Duodenal mucosa (tissue), 2 donors: ENCODE results near the gene TTC32.

Experiments used
- H3K27ac ChIP-seq: one replicate; pipeline ENCODE4 v1.7.0; 2013; ENCODE audit warnings: low read depth, low read length
- H3K27me3 ChIP-seq, 2 donors: one replicate each; pipeline ENCODE4 v1.7.0; 2013; ENCODE audit warnings: low read length in 2 of 2, control low read depth in 1 of 2; ENCODE audit not compliant: insufficient read depth in 2 of 2, control insufficient read depth in 1 of 2
- H3K36me3 ChIP-seq, 2 donors: one replicate each; pipeline ENCODE4 v1.7.0; 2013; ENCODE audit warnings: low read length in 2 of 2, control low read depth in 1 of 2; ENCODE audit not compliant: insufficient read depth in 2 of 2, control insufficient read depth in 1 of 2
- H3K4me1 ChIP-seq, 2 donors: one replicate each; pipeline ENCODE4 v1.7.0; 2013; ENCODE audit warnings: low read length in 2 of 2, control low read depth in 1 of 2; ENCODE audit not compliant: insufficient read depth in 2 of 2, control insufficient read depth in 1 of 2
- H3K4me3 ChIP-seq, 2 donors: one replicate each; pipeline ENCODE4 v1.7.0; 2013; ENCODE audit warnings: low read length in 2 of 2, low read depth in 1 of 2
- H3K9ac ChIP-seq, 2 donors: one replicate each; pipeline ENCODE4 v1.7.0; 2013; ENCODE audit warnings: low read length in 2 of 2, low read depth in 1 of 2
- H3K9me3 ChIP-seq, 2 donors: one replicate each; pipeline ENCODE4 v1.7.0; 2013; ENCODE audit warnings: low read length in 2 of 2, control low read depth in 1 of 2; ENCODE audit not compliant: control insufficient read depth in 1 of 2

Gene TTC32

GRCh38 chr2:19901442-19902215, at the start of gene TTC32:
TSS of gene TTC32 (minus strand) at chr2:19901983. CDS start at chr2:19901854, 129 bp downstream.
- H3K4me3 ChIP-seq: peak within 1 kb of the TSS; percentile 94 to 98
- H3K36me3 ChIP-seq: no peaks in the 10 kb centered on the region
- peak within 1 kb of the TSS; percentile 98 for H3K27ac ChIP-seq
- peaks cover 10 to 34% of the 10 kb centered on the region in 2 donors for H3K4me1 ChIP-seq
- H3K27me3 ChIP-seq: no peaks in the 10 kb centered on the region
- peak within 1 kb of the TSS; percentile 95 to 98 for H3K9ac ChIP-seq
- no peaks in the 10 kb centered on the region for H3K9me3 ChIP-seq

GRCh38 chr2:19949071-19949470, 47.3 kb upstream of the TTC32 start:
- Histone ChIP-seq H3K27ac (no peak overlapping the region), H3K9ac (no peak overlapping the region), H3K27me3 (no peaks in the 10 kb centered on the region)

GRCh38 chr2:19947184-19947940, 45.6 kb upstream of the TTC32 start:
- Histone ChIP-seq H3K4me1 (no peaks in the 10 kb centered on the region), H3K36me3 (no peaks in the 10 kb centered on the region), H3K27ac (no peak overlapping the region), H3K9me3 (no peaks in the 10 kb centered on the region), H3K27me3 (no peaks in the 10 kb centered on the region), H3K4me3 (no peak overlapping the region), H3K9ac (no peak overlapping the region)

More at GRCh38 chr2:19949071-19949470, 47.3 kb upstream of the TTC32 start:
- Histone ChIP-seq H3K4me3 (no peak overlapping the region), H3K4me1 (no peaks in the 10 kb centered on the region), H3K9me3 (no peaks in the 10 kb centered on the region), H3K36me3 (no peaks in the 10 kb centered on the region)

- H3K4me3 ChIP-seq: no peak overlapping the region
- H3K9ac ChIP-seq: no peak overlapping the region
- H3K36me3 ChIP-seq: no peaks in the 10 kb centered on the region
- no peaks in the 10 kb centered on the region for H3K4me1 ChIP-seq
- no peaks in the 10 kb centered on the region for H3K9me3 ChIP-seq
- no peak overlapping the region for H3K27ac ChIP-seq
- H3K27me3 ChIP-seq: no peaks in the 10 kb centered on the region
Measured at GRCh38 chr2:19944205-19944845, 42.5 kb upstream of the TTC32 start.

GRCh38 chr2:19943189-19943588, 41.4 kb upstream of the TTC32 start:
- H3K4me3 ChIP-seq: no peak overlapping the region
- H3K9me3 ChIP-seq: no peaks in the 10 kb centered on the region
- H3K9ac ChIP-seq: no peak overlapping the region
- no peaks in the 10 kb centered on the region for H3K36me3 ChIP-seq
- H3K4me1 ChIP-seq: no peaks in the 10 kb centered on the region
- H3K27ac ChIP-seq: no peak overlapping the region
- H3K27me3 ChIP-seq: no peaks in the 10 kb centered on the region

GRCh38 chr2:19942199-19942598, 40.4 kb upstream of the TTC32 start:
- H3K4me3 ChIP-seq: no peak overlapping the region
- no peak overlapping the region for H3K9ac ChIP-seq
- H3K27me3 ChIP-seq: no peaks in the 10 kb centered on the region
- H3K36me3 ChIP-seq: no peaks in the 10 kb centered on the region
- no peak overlapping the region for H3K27ac ChIP-seq
- no peaks in the 10 kb centered on the region for H3K9me3 ChIP-seq
- H3K4me1 ChIP-seq: no peaks in the 10 kb centered on the region

GRCh38 chr2:19937004-19937403, 35.2 kb upstream of the TTC32 start:
- no peaks in the 10 kb centered on the region for H3K9me3 ChIP-seq
- no peaks in the 10 kb centered on the region for H3K36me3 ChIP-seq
- no peak overlapping the region for H3K4me3 ChIP-seq
- H3K27ac ChIP-seq: no peak overlapping the region
- no peaks in the 10 kb centered on the region for H3K4me1 ChIP-seq
- no peak overlapping the region for H3K9ac ChIP-seq
- H3K27me3 ChIP-seq: no peaks in the 10 kb centered on the region

GRCh38 chr2:19936203-19936602, 34.4 kb upstream of the TTC32 start:
- H3K27ac ChIP-seq: no peak overlapping the region
- no peaks in the 10 kb centered on the region for H3K4me1 ChIP-seq
- H3K4me3 ChIP-seq: no peak overlapping the region
- H3K36me3 ChIP-seq: no peaks in the 10 kb centered on the region
- no peaks in the 10 kb centered on the region for H3K27me3 ChIP-seq
- no peak overlapping the region for H3K9ac ChIP-seq
- no peaks in the 10 kb centered on the region for H3K9me3 ChIP-seq

- Histone ChIP-seq H3K27ac (no peak overlapping the region), H3K36me3 (peaks cover 0 to 2% of the 10 kb centered on the region in 2 donors), H3K4me3 (no peak overlapping the region), H3K4me1 (no peaks in the 10 kb centered on the region), H3K9me3 (peaks cover 0 to 3% of the 10 kb centered on the region in 2 donors), H3K9ac (no peak overlapping the region), H3K27me3 (no peaks in the 10 kb centered on the region)
Measured at GRCh38 chr2:19933351-19933981, 31.7 kb upstream of the TTC32 start.
